ENCODE results near the gene PEX26.
"Not testable (repeated sequence)": the region's sequence is repeated elsewhere in the genome, so short reads cannot be mapped to it uniquely, and the experiment has no call there.

The PEX26 gene

DNA sequence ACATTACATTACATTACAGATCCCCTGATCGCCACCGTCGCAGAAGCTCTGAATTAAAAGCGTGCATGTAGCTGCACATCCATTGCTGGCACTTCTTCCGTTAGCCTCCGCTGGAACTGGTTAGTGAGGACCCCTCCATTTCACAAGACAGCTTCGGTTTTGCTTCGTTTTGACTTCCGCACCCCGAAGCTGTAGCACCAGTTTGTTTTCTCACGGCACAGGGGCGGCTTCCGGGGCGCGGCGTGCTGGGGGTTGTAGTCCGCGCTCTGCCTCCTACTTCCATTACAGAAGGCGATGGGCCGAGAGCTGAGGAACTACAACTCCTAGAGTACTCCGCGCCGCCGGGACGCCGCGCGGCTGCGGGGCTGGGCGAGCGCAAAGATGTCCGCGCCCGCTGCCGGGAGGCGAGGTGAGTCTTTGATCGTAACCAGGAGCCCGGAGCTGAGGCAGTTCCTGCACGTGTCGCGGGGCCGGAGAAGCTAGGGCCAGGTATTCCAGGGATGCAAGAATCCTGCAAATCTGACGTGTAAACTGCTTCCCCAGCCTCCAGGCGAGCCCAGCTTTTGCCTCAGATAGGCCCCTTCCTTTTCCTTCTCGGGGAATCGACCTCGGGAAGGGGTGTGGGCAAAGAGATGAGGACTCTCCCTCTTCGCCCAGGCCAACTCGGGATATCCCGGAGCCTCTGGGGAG is at the start of gene PEX26:
TSS of gene PEX26 (plus strand) at position 352 of the 690 bp plus-strand sequence. CDS start 387 bp downstream, outside the sequence.
- peak; percentile 88 for DNase-seq

DNA sequence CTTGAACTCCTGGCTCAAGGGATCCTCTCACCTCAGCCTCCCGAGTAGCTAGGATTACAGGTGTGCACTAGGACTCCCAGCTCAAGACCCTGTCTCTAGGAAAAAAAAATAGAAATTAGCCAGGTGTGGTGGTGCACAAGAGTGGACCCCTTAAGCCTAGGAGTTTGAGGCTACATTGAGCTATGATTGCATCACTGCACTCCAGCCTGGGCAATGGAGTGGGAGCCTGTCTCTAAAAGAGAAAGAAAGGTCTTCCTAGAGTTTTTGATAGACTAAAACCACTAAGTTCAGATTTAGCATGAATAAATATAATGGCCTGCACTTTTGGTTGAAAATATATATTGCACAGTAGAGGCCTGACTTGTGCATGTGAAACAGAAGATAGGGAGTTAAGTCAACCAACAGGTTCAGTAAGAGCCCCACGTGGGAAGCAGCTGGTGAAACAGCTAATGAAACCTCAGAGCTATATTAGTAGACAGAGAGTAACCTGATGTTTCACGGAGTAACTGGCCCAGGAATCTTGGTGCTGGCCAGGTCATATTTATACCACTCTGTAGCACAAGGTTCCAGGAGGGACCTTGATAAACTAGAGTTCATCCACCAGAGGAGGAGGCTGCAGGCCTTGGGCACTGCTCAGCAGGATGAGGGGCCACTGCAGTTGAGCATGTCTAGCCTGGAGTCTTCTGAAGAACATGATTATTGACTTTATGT is 48.8 kb upstream of the PEX26 start:
- no peak for DNase-seq

DNA sequence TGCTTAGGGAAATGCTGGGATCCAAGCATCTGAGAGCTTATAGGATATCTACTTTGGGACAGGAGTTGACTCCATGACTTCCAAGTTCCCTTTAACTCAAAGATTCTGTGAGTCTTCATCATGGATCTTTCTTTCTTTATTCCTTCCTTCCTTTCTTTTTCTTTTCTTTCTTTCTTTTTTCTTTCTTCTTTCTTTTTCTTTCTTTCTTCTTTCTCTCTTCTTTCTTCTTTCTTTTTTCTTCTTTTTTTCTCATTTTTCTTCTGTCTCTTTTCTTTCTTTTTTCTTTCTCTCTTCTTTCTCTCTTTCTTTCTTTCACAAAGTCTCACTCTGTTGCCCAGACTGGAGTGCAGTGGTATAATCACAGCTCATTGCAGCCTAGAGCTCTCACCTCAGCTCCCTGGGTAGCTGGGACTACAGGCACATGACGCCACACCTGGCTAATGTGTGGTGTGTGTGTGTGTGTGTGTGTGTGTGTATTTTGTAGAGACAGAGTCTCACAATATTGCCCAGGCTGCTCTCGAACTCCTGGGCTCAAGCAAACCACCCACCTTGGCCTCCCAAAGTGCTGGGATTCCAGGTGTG is 48.0 kb upstream of the PEX26 start:
- no peak for DNase-seq

DNA sequence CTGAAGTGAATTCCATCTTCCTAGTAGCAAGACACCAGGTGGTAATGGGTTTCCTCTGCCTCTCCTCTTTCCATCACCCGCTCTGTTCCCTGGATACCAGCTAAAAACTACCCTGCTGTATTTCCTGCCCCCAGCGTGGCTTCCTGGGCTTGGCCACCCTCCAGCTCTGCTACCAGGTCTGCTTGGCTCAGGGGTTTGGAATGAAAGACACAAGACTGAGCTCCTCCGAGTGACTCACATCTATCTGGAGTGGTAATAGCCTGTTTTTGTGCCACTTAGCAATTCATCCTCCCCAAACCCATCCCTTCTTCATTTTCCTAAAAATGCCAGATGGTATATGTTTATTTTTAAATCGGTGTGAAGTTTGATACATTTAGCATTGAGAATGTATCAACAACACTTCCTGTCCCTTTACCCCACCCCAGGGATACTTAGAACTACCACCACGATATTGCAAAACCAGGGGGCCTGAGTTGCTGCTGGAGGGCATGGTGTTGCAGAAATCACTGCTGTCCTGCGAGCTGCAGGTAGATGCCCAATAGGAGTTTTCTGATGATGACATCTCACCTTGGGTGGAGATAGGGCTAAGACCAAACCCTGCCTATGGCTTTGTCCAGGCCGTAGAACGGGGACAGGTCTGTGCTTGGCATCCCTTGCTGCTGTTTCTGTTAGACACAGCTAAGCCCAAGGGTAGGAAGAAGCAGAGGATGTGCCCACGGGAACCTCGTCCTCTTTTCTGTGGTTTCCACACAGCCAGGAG is 45.9 kb upstream of the PEX26 start:
- peak; percentile 61 for DNase-seq

DNA sequence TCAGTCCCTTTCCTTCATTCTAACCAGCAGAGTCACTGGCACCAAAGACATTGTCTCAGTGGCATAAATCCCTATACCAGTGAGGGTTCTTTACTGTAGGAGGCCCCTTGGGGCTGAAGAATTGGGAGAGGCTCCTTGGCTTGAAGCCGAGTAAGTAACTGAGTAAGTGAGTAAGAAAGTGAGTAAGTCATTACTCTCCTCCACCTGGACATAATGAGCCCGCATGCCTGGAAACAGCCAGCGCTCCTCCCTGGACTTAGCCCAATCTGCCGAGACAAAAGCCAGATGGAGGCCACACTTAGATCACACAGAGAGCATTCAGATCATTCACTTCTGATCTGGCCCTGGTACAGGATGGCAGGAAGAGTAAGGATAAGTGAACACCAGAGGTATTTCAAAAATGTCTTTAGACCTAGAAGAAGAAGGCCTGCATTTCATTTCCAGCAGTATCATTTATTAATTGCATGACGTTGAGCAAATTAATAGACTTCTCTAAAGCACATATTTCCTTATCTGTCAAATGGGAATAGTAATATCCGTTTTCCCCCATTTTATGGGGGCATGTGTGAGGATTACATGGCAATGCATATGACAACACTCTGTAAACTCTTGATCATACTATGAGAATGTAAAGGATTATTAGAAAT is 45.2 kb upstream of the PEX26 start:
- no peak for DNase-seq

DNA sequence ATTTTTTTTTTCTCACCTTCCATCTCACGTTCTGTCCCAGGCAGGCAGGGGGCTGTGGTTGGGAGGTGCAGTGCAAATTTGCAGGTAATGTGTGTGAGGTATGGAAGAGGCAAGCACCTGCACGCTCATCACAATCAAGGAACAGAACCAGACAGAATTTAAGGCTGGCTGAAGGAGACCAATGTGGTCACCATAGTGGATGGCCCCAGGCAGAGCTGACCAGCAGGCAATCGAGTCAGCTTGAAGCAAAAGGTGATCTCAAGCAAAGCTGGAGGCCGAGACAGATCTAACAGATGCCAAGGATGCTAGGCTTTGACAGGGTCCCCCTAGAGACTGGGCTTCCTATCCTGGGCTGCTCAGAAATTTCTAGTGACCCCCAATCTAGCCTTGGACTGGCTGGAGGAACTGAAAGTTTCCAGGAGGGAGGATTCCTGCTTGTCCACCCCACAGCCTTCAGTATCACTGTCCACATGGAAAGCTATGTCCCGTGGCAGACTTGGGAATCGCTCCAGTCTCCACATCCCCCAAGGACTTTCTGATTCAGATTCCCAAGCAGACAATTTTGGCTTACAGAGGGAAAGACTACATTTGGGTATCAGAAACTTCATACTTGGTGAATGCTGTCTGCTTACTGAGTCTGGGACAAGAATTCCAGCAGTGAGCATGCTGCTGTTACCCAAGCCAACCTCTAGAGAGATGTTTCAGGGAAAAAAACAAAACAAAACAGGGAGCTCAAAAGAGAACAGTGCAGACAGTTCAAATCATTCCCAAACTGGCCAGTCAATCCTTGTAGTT is 44.4 kb upstream of the PEX26 start:
- DNase-seq, result no peak

DNA sequence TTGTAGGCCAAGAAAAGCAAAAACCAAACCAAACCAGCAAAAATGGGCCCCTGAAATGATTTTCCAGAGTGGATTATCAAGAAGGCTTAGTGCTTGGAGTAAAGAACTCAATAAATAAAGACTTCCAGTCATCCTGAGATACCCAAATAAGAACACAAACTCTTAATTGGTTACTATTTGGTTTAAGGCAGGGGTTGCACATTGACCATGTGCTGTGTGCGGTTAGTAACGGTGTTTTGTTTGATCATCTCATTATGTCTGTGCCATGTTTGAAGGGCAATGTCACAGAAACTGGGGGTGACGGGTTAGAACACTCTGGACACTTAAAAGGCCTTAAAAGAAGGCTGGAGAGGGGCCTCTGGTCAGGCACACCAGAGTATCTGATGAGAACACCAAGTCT is 43.7 kb upstream of the PEX26 start:
- no peak for DNase-seq

DNA sequence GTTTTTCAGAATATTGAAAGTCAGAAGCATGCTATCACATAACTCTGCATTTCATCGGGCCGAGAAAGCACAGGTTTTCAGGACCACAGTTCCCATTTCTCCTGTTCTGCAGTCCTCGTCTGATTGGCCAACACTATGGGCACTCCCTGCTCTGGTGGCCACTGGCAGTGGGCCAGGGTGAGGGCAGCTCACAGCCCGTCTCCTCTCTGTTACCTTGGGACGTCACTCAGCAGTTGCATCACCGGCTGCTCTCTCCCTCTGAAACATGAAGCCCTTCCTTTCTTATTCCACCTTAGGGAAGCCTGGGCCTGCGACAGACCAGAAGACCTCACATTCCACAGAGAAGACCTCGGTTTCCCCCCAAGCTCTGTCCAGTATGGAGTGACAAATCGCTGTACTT is 42.0 kb upstream of the PEX26 start:
- DNase-seq, result peak; percentile 15

DNA sequence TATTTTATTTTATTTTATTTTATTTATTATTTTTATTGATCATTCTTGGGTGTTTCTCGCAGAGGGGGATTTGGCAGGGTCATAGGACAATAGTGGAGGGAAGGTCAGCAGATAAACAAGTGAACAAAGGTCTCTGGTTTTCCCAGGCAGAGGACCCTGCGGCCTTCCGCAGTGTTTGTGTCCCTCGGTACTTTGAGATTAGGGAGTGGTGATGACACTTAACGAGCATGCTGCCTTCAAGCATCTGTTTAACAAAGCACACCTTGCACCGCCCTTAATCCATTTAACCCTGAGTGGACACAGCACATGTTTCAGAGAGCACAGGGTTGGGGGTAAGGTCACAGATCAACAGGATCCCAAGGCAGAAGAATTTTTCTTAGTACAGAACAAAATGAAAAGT is 36.9 kb upstream of the PEX26 start:
- DNase-seq, result not testable (repeated sequence)

DNA sequence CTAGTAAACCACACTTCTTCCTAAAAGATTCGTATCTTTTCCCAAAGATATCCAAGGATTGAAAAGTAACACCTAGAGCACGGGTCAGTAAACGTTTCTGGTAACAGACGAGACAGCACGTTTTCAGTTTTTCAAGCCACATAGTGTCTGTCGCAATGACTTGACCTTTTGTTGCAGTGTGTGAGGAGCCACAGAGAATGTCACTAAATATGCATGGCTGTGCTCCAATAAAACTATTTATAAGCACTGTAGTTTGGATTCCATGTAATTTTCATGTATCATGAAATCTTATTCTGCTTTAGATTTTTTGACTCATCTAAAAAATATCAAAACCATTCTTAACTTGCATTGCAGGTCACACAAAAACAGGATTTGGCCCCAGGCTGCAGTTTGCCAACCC is 35.1 kb upstream of the PEX26 start:
- DNase-seq, result no peak

DNA sequence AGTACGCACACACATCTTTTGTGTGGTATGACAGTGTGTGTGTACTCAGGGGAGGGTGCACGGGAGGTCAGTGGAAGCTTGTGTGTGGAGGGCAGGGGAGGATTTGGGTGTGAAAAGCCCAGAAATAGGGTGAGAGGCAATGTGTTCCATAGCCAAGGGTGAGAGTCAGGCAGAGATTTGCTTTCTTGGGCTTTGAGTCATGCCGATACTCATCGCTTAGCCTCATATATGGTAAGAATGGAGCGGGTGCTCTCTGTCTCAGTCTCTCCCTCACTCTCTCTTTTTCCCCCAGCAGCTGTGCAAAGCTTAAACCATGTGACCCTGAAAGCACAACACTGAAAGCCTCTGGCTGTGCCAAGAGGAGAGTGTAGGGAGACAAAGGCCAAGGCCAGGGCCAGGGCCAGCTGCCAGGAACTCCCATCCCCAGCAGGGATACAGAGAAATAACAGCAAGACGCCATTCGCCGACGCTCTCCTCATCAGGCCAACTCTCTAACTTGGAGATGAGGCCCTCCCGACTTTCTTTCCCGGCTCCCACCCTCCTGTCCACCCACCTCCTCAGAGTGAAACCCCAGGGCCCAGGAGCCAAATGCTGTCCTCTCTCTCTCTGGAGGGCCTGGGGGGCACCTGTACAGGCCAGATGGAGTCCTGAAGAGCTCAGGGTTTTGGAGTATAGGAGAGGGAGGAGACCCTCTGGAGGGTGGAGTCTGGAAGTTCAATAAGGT is 33.1 kb upstream of the PEX26 start:
- peak; percentile 93 for DNase-seq

DNA sequence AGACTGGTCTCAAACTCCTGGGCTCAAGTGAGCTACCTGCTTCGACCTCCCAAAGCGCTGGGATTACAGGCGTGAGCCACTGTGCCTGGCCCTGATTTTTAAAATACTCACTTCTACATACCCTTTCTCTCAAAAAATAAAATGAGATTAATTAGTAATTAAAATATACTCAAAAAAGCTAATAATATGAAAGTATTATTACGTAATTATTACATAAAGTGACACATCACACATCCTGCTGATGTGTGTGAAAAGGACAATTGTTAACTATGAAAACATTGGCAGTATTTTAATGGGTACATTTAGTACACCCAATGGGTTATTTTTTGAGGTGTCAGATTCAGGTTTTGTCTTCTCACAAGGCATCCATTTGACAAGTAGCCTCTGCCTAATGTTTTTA is 32.0 kb upstream of the PEX26 start:
- no peak for DNase-seq

DNA sequence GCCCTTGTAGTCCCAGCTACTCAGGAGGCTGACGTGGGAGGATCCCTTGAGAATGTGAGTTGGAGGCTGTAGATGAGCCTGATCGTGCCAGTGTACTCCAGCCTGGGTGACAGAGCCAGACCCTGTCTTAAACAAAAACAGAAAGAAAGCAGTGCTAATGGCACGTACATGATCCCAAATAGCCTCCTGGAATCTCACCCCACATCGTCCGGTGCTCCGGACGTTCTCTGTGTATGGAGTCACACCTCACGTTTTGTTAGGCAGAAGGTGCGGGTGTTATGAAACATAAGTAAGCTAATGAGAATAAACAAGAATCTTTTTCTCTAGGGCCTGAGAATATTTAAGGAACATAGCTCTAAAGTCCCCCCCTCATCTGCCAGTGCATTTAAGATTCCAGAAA is 29.7 kb upstream of the PEX26 start:
- no peak for DNase-seq

DNA sequence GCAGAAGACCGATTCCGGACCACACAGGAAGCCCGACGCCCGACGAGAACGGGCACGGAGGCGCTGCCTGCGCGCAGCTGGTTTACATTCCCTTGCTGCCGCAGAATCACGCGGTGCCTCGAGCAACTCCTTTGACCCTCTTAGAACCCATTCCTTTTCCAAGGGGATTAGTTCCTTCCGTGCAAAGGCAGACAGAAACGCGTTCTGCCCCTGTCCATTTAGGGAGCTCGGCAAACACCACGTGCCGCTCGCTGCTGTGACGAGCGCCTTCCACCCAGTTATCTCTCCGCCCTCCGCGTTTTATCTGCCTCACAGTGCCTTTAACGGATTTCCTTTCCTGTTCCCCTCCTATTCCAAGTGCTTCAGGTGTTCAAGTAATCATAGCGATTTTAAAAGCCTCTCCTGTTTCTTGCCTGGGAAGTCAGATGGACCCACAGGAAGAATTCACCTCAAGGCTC is 29.3 kb upstream of the PEX26 start:
- DNase-seq, result no peak

DNA sequence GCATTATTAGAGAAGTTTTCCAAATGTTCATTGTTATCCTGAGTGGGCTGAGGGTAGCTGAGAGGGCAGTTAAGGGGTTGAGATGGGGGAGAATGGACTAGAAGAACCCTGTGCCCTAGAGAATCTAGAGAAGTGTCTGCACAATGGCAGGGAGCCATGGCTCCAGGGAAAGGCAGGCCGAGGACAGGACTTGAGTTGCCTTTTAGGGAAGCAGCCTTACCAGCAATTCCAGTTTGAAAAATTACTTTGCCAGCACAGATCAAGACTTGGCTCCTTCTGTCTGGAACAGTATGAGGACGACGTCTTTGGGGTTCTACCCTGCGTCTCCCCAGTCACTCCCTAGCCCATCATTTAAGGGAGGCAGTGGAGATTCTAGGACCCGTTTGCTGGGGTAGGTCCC is 27.7 kb upstream of the PEX26 start:
- no peak for DNase-seq

DNA sequence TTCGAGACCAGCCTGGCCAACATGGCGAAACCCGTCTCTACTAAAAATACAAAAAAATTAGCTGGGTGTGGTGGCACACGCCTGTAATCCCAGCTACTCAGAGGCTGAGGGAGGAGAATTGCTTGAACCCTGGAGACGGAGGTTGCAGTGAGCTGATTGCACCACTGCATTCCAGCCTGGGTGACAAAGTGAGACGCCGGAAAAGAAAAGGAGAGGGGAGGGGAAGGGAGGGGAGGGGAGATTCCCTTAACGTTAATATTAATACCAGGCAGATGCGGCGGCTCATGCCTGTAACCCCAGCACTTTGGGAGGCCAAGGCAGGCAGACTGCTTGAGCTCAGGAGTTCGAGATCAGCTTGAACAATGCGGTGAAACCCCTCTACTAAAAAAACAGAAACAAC is 26.7 kb upstream of the PEX26 start:
- DNase-seq, result not testable (repeated sequence)

DNA sequence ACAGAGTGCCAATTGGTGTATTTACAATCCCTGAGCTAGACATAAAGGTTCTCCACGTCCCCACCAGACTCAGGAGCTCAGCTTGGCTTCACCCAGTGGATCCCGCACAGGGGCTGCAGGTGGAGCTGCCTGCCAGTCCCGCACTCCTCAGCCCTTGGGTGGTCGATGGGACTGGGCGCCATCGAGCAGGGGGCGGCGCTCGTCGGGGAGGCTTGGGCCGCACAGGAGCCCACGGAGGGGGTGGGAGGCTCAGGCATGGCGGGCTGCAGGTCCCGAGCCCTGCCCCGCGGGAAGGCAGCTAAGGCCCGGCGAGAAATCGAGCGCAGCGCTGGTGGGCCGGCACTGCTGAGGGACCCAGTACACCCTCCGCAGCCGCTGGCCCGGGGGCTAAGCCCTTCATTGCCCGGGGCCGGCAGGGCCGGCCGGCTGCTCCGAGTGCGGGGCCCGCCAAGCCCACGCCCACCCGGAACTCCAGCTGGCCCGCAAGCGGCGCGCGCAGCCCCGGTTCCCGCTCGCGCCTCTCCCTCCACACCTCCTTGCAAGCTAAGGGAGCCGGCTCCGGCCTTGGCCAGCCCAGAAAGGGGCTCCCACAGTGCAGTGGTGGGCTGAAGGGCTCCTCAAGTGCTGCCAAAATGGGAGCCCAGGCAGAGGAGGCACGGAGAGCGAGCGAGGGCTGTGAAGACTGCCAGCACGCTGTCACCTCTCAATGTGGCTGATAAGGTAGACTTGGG is 24.4 kb upstream of the PEX26 start:
- DNase-seq, result not testable (repeated sequence)

DNA sequence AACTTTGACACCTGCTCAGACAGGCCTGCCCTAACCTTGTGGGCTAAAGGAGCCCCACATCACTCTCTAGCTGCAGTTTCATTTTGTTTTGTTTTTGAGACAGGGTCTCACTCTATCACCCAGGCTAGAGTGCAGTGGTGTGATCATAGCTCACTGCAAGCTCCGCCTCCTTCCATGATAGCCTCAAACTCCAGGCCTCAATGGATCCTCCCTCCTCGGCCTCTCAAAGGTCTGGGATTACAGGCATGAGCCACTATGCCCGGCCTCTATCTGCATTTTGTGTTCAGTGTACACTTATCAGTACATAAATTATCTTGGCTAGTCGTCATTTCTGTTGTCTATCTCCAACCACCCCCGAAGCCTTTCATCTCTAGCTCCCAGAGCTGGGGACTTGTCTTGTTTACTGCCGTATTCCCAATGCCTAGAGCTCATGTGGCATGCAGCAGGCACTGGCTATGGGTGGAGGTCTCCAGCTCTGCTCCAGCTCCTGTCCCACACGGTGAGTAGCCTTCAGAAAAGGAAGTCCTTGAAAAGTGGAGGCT is 22.1 kb upstream of the PEX26 start:
- DNase-seq, result no peak

DNA sequence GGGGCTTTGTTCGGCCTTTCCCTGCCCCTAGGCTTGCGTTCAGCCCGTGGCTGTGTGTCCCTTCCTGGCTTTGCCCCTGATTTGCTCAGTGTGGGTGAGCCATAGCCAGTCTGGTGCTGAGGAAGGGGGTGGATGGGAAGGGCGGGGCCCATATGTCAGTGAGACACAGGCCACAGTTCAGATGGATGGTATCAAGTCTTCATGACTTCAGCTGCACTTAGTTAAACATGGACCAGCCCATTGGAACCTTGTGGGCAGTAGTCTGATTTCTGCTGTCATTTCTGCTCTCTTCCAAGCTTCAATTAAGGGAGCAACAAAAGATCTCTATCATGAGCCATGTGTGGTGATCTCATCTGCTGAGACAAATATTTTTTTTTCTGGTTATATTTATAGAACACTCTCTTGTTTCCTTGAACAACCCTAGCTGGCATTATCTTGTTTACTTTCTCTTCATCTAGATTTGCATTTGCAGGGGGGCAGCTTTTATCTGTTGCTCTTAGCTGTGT is 21.6 kb upstream of the PEX26 start:
- DNase-seq, result peak; percentile 64
